Skeletal muscle tissue (tissue), 4 donors: ENCODE measurements around the gene SIGLEC12. TPM values are rescaled to one million over a fixed set of nuclear protein-coding genes. Genes with fewer than 3 reads are reported as not detected.

ENCODE experiments used
- H3K27ac ChIP-seq: one replicate; pipeline ENCODE4 v1.7.0; 2013; ENCODE audit warnings: mild to moderate bottlenecking, low read depth, low read length, inconsistent platforms
- H3K27me3 ChIP-seq, 3 donors: one replicate each; pipeline ENCODE4 v1.7.0; 2013; ENCODE audit warnings: low read length in 3 of 3; ENCODE audit not compliant: control insufficient read depth in 3 of 3, insufficient read depth in 3 of 3
- H3K36me3 ChIP-seq, 3 donors: one replicate each; pipeline ENCODE4 v1.7.0; 2013; ENCODE audit warnings: low read length in 3 of 3; ENCODE audit not compliant: control insufficient read depth in 3 of 3, insufficient read depth in 3 of 3
- H3K4me1 ChIP-seq, 3 donors: one replicate each; pipeline ENCODE4 v1.7.0; 2013; ENCODE audit warnings: low read length in 3 of 3, mild to moderate bottlenecking in 3 of 3; ENCODE audit not compliant: control insufficient read depth in 3 of 3, insufficient read depth in 3 of 3
- H3K4me3 ChIP-seq, 3 donors: one replicate each; pipeline ENCODE4 v1.7.0; 2013; ENCODE audit warnings: low read length in 3 of 3
- H3K9ac ChIP-seq, 3 donors: one replicate each; pipeline ENCODE4 v1.7.0; 2013; ENCODE audit warnings: low read length in 3 of 3, mild to moderate bottlenecking in 3 of 3, moderate library complexity in 2 of 3, low read depth in 1 of 3
- H3K9me3 ChIP-seq, 3 donors: one replicate each; pipeline ENCODE4 v1.7.0; 2013; ENCODE audit warnings: low read length in 3 of 3; ENCODE audit not compliant: control insufficient read depth in 3 of 3
- total RNA-seq: library from RNA; depleted of rRNA; stranded (reverse); fragments of >200 nt; gene quantifications from one replicate; pipeline ENCODE4 v1.2.3, GENCODE V29; 2014
- donor health status: Osteomylitis.

SIGLEC12 gene
- total RNA-seq, 1 donor from 2014 or later: not detected

DNA sequence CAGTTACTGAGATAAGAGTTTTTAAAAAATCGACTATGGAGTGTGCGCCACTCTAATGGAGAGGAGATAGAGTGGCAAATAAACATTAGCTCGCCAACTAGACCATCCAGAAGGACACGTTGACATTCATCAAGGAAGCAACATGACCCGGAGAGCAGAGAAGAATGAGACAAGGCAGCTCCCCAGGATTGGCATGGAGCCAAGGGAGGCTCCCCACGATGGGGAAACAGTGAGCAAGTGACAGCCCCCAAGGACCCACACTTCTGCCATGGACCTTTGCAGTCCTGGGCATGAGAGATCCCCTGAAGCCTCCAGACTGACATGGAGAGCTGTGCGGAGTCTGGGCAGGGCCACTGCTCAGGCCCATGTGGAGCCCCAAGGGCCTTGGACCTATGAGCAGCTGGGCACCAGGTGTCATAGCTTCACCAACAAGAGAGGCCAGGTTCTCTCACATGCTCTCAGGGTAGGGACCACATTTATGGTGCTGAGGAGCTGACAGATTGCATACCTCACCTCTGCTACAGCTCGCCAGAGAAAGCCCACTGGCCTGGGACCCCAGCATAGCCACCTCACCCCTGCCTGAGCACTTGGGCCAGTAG is 23.2 kb upstream of the SIGLEC12 start:
- Histone ChIP-seq H3K9me3 (no peaks in the 10 kb centered on the region), H3K9ac (no peak overlapping the region), H3K27me3 (peaks cover 0 to 3% (median 3%) of the 10 kb centered on the region in 3 donors), H3K4me3 (no peak overlapping the region), H3K27ac (no peak overlapping the region), H3K36me3 (no peaks in the 10 kb centered on the region), H3K4me1 (no peaks in the 10 kb centered on the region)

DNA sequence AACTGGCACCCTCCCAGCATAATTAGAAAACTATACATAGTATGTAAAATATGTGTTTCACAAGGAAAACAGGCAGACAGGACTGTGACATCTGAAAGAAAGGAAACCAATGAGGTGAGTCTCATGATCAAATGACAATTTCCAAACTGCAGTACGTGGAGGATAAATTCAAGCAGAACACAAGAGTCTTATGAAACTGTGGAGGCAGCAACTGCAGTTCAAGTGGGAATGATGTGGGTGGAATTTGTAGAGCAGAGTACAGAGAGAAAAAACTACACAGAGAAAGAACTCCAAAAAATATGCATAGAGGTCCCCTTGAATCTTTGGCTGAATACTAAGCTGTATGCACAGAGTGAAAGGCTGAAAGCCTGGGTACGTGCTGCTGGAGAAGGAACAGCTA is 20.2 kb upstream of the SIGLEC12 start:
- H3K9me3 ChIP-seq: no peaks in the 10 kb centered on the region
- no peak overlapping the region for H3K4me3 ChIP-seq
- H3K27me3 ChIP-seq: peaks cover 0 to 3% (median 3%) of the 10 kb centered on the region in 3 donors
- no peak overlapping the region for H3K9ac ChIP-seq
- H3K36me3 ChIP-seq: no peaks in the 10 kb centered on the region
- H3K27ac ChIP-seq: no peak overlapping the region
- no peaks in the 10 kb centered on the region for H3K4me1 ChIP-seq

- H3K9me3 ChIP-seq: no peaks in the 10 kb centered on the region
- no peak overlapping the region for H3K9ac ChIP-seq
- no peak overlapping the region for H3K4me3 ChIP-seq
- peaks cover 0 to 3% (median 3%) of the 10 kb centered on the region in 3 donors for H3K27me3 ChIP-seq
- H3K36me3 ChIP-seq: no peaks in the 10 kb centered on the region
- H3K4me1 ChIP-seq: no peaks in the 10 kb centered on the region
- H3K27ac ChIP-seq: no peak overlapping the region
Measured at GRCh38 chr19:51521357-51521756, 19.8 kb upstream of the SIGLEC12 start.

DNA sequence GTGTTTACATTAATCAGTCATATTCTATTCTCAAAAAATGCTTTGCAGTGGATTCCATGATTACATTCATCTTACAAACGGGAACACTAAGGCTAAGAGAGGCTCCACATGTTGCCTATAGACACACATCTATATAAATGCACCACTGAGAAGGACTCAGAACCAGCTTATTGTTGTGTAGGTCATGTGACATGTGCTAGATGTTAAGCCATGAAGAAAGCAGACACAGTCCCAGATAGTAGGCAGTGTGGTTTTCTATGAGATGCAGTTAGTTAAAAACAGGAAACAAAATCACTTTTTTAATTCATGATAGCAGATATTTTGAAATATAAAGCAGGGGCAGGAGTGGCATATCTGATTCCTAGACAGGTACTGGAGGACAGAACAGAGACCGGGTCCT is 19.1 kb upstream of the SIGLEC12 start:
- H3K9me3 ChIP-seq: no peaks in the 10 kb centered on the region
- H3K4me3 ChIP-seq: no peak overlapping the region
- H3K36me3 ChIP-seq: no peaks in the 10 kb centered on the region
- peaks cover 0 to 3% (median 3%) of the 10 kb centered on the region in 3 donors for H3K27me3 ChIP-seq
- H3K27ac ChIP-seq: no peak overlapping the region
- H3K4me1 ChIP-seq: no peaks in the 10 kb centered on the region
- no peak overlapping the region for H3K9ac ChIP-seq

DNA sequence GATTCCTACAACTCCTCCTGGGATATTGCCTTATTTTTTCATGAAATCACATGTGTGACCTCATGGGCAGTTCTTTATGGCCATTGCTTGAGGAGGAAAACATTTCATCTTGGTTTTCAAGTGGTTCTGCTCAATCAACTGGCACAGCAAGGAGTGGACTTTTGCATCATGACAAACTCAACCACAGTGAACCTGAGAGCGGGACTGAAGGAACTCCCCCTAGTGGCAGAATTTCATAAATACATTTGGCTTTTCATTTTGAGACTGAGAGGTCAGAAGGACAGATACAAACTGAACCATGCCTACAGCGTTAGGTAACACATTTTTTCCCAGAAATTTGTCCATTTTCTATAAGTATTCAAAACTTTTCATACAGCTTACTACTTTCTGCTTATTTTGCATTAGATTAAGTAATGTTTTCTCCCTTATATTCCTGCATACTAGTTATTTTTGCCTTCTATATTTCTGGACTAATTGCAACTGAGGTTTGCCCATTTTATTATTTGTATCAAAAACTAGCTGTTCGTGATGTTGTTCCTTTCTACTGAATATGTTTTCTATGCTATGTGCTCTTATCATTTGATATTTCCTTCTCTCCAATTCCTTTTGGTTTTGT is 13.4 kb upstream of the SIGLEC12 start:
- Histone ChIP-seq H3K27ac (no peak overlapping the region), H3K9ac (no peak overlapping the region), H3K36me3 (no peaks in the 10 kb centered on the region), H3K27me3 (peaks cover 0 to 6% (median 4%) of the 10 kb centered on the region in 3 donors), H3K4me3 (no peak overlapping the region), H3K9me3 (no peaks in the 10 kb centered on the region), H3K4me1 (no peaks in the 10 kb centered on the region)

GRCh38 chr19:51513968-51514367 is 12.4 kb upstream of the SIGLEC12 start:
- peaks cover 0 to 6% (median 4%) of the 10 kb centered on the region in 3 donors for H3K27me3 ChIP-seq
- no peak overlapping the region for H3K4me3 ChIP-seq
- no peak overlapping the region for H3K9ac ChIP-seq
- H3K36me3 ChIP-seq: no peaks in the 10 kb centered on the region
- H3K4me1 ChIP-seq: no peaks in the 10 kb centered on the region
- H3K27ac ChIP-seq: no peak overlapping the region
- no peaks in the 10 kb centered on the region for H3K9me3 ChIP-seq

DNA sequence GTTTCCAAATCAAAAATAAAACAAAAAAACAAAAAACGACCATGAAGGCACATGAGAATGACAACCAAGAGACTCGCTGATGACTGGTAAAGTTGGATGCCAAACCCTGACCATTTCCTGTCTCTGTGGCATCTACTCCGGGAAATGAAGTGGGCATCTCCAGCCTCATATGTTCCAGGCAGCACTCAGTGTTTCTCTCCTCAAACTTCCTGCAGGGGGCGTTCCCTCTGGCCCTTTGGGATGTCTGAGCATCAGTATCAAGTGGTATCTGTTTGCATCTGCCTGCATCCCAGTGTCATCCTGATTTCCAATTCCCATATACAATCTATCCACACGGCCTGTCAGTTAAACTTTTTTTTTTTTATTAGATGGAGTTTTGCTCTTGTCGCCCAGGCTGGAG is 9.8 kb upstream of the SIGLEC12 start:
- no peaks in the 10 kb centered on the region for H3K4me1 ChIP-seq
- no peaks in the 10 kb centered on the region for H3K36me3 ChIP-seq
- H3K27ac ChIP-seq: no peak overlapping the region
- H3K4me3 ChIP-seq: no peak overlapping the region
- no peak overlapping the region for H3K9ac ChIP-seq
- peaks cover 0 to 8% (median 6%) of the 10 kb centered on the region in 3 donors for H3K27me3 ChIP-seq
- H3K9me3 ChIP-seq: no peaks in the 10 kb centered on the region

DNA sequence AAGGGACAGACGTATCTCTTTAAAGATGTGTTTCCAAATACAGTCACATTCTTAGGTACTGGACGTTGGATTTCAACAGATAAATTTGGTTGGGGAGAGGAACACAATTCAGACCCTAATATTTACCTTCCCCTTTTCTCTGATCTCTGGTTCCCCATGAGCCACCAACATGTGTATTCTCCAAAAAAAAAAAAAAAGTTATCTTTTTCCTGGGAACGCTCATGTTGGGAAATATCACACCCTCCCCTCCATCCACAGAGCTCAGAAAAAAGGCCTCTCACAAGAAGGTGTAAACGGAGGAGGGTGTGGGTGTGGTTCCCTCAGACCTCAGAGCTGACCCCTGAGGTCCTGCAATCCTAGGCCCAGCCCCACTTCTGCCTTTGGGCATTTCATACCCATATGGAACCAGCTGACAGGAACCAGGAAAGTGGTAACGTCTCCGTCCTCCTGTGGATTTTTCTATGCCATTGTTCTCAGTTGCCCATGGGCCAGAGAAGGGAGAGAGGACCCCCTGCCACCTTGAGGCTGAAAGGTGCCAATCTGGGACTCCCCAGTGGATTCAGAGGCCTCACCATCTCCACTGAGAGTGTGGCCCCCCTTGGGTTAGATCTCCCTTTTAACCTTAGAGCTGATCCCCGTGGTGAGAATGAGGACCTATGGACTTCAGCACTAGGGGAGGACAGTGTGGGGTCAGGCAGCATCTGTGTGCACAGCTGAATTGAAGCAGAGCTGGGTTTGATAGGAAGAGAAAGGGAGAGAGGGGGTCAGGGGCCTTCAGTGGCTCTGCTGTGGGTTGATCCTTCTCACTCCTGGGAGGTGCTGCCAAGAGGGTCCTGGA is 8.4 kb upstream of the SIGLEC12 start:
- Histone ChIP-seq H3K4me3 (no peak overlapping the region), H3K27ac (no peak overlapping the region), H3K9me3 (no peaks in the 10 kb centered on the region), H3K27me3 (peaks cover 0 to 8% (median 6%) of the 10 kb centered on the region in 3 donors), H3K36me3 (no peaks in the 10 kb centered on the region), H3K4me1 (no peaks in the 10 kb centered on the region), H3K9ac (no peak overlapping the region)

DNA sequence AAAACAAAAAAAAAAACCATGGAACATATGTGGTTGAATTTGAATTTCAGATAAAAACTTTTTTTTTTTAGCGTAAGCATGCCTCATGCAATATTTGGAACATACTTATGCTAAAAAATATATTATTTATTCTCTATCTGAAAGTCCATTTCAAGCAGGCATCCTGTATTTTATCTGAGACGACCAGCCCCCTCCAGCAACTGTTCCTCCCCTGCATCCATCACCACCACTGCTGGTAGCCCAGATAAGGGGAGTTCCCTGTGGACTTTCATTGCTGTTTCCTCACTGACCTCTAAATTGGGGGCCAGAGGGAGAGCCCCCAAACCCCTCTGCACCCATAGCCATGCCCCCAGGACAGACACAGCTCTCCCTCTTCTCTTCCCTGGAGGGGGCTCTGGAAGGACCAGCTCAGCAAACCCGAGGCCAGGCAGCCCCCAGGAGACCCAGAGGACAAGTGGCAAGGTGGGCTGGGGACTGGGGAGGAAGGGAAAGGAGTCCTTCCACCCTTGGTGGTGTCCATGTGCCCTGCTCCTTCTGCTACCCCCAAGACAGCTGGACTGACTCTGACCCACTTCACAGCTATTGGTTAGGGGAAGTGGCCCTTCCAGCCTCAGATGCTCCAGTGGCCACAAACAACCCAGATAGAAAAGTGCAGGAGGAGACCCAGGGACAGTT is 6.6 kb upstream of the SIGLEC12 start:
- H3K36me3 ChIP-seq: no peaks in the 10 kb centered on the region
- H3K27me3 ChIP-seq: peaks cover 0 to 8% (median 6%) of the 10 kb centered on the region in 3 donors
- no peak overlapping the region for H3K27ac ChIP-seq

More for the DNA sequence above, 6.6 kb upstream of the SIGLEC12 start:
- no peak overlapping the region for H3K4me3 ChIP-seq
- H3K9ac ChIP-seq: no peak overlapping the region
- H3K4me1 ChIP-seq: no peaks in the 10 kb centered on the region
- no peaks in the 10 kb centered on the region for H3K9me3 ChIP-seq
